Cardiac muscle cell (in vitro differentiated cells and primary cell): Measurements from ENCODE around the gene TNFRSF8. TPM values are rescaled to one million over a fixed set of nuclear protein-coding genes. Genes with fewer than 3 reads are reported as not detected.

ENCODE experiments used
- DNase-seq, 2 donors: peaks; one replicate each; pipeline versions ENCODE4 v3.0.0 to v3.0.0-alpha.2; 2010 to 2017; ENCODE audit warnings: low read depth in 1 of 2, low spot score in 1 of 2
- H3K27ac ChIP-seq: fragments of 200-600 bp; sonication (generic); 2 replicates; pipeline ENCODE4 v1.5.1; 2016
- H3K27me3 ChIP-seq: fragments of 200-600 bp; sonication (generic); 2 replicates; pipeline ENCODE4 v1.6.0; 2016; ENCODE audit warnings: control low read depth
- H3K36me3 ChIP-seq: fragments of 200-600 bp; sonication (generic); 2 replicates; pipeline ENCODE4 v1.5.1; 2016; ENCODE audit warnings: control low read depth
- H3K4me1 ChIP-seq: fragments of 200-600 bp; sonication (generic); 2 replicates; pipeline ENCODE4 v1.8.1; 2017; ENCODE audit warnings: low read depth, mild to moderate bottlenecking, mixed run types
- H3K4me3 ChIP-seq: fragments of 200-600 bp; sonication (generic); 2 replicates; pipeline ENCODE4 v1.5.1; 2016; ENCODE audit warnings: mild to moderate bottlenecking
- H3K9me3 ChIP-seq: fragments of 200-600 bp; sonication (generic); 2 replicates; pipeline ENCODE4 v1.5.1; 2017; ENCODE audit warnings: low read depth, mild to moderate bottlenecking, control low read depth
- CTCF ChIP-seq: IDR thresholded peaks from 2 replicates; pipeline ENCODE4 v1.5.1; 2012; ENCODE audit warnings: low read depth, mild to moderate bottlenecking, low read length
- polyA plus RNA-seq: library from polyadenylated mRNA; unstranded; fragments of >200 nt; fragmentation: Nextera tagmentation; extraction: Ambion mirVana; gene quantifications from 2 replicates; pipeline ENCODE4 v1.2.1, GENCODE V29; 2016
- total RNA-seq: library from RNA; depleted of rRNA; stranded (reverse); fragments of >200 nt; gene quantifications from 2 replicates; pipeline ENCODE4 v1.2.3, GENCODE V29; 2016

The TNFRSF8 gene
- total and polyA plus RNA-seq, 2 experiments from 2014 or later, result 0.06 TPM; not detected in 1

- Histone ChIP-seq H3K4me3 (no peak overlapping the region), H3K36me3 (no peaks in the 10 kb centered on the region), H3K9me3 (peaks cover 3% of the 10 kb centered on the region), H3K4me1 (no peaks in the 10 kb centered on the region), H3K27ac (no peak overlapping the region), H3K27me3 (no peaks in the 10 kb centered on the region)
- no peak for TF ChIP-seq CTCF
- no peak for DNase-seq
Observed at GRCh38 chr1:12081648-12082396, 18.7 kb downstream of the TNFRSF8 start.

DNA sequence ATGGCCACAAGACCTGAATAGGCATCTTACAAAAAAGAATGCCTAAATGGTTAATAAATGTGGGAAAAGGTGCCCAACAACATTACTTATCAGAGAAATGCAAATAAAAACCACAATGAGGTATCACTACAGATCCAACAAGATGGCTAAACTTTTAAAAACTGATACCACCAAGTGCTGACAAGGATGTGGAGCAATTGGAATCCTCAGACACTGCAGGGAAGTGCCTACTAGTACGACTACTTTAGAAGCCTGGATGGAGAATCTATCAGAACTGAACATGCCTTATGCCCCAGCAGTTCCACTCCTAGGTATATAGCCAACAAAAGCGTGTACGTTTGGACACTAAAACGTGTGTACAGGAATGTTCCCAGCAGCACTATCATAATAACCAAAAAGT, 19.9 kb downstream of the TNFRSF8 start:
- no peak for DNase-seq
- TF ChIP-seq CTCF, result no peak
- no peaks in the 10 kb centered on the region for H3K36me3 ChIP-seq
- H3K4me1 ChIP-seq, result no peaks in the 10 kb centered on the region
- peaks cover 3% of the 10 kb centered on the region for H3K9me3 ChIP-seq
- H3K4me3 ChIP-seq, result no peak overlapping the region
- no peak overlapping the region for H3K27ac ChIP-seq
- no peaks in the 10 kb centered on the region for H3K27me3 ChIP-seq

GRCh38 chr1:12083766-12084165, 20.7 kb downstream of the TNFRSF8 start:
- Histone ChIP-seq H3K27me3 (no peaks in the 10 kb centered on the region), H3K4me3 (no peak overlapping the region), H3K4me1 (no peaks in the 10 kb centered on the region), H3K9me3 (peaks cover 3% of the 10 kb centered on the region), H3K27ac (no peak overlapping the region), H3K36me3 (no peaks in the 10 kb centered on the region)
- TF ChIP-seq CTCF, result no peak
- DNase-seq, result peak in 1 of 2 donors; percentile 89

DNA sequence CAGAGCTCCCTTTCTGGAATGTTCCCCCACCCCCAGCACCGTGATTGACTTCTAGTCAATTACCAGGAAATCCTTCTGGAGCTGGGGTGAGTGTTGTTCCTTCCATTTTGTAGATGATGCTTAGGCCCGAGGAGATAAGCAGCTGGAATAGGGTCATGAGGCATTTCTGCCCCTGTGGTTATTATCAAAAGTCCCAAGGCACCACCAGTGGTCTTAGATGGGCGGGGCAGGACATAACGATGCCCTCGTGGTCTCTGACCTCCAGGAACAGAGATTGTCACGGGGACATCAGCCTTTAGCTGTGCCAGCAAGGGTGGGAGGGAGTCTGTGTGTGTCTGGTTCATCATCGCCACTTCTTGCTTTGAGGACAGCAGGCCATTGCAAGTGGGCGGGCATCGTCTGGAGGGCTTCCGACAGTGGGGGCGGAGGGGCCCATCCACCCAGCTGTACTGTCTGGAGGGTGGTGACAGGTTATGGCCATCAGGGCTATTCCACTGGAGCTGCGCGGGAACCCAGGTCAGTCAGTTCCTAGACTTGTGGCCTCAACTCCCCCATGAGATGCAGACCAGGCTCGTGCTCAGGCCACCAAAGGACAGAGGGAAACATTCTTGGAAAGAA, 22.6 kb downstream of the TNFRSF8 start:
- H3K36me3 ChIP-seq, result no peaks in the 10 kb centered on the region
- no peaks in the 10 kb centered on the region for H3K4me1 ChIP-seq
- H3K9me3 ChIP-seq, result peaks cover 3% of the 10 kb centered on the region
- no peak for DNase-seq
- no peak overlapping the region for H3K4me3 ChIP-seq
- no peak for TF ChIP-seq CTCF
- H3K27ac ChIP-seq, result no peak overlapping the region
- H3K27me3 ChIP-seq, result no peaks in the 10 kb centered on the region

- H3K27ac ChIP-seq, result no peak overlapping the region
- DNase-seq, result peak in 1 of 2 donors; percentile 32
- no peak for TF ChIP-seq CTCF
- H3K27me3 ChIP-seq, result no peaks in the 10 kb centered on the region
- peaks cover 3% of the 10 kb centered on the region for H3K9me3 ChIP-seq
- H3K4me3 ChIP-seq, result no peak overlapping the region
- no peaks in the 10 kb centered on the region for H3K4me1 ChIP-seq
- H3K36me3 ChIP-seq, result no peaks in the 10 kb centered on the region
Observed at GRCh38 chr1:12087797-12088314, 24.8 kb downstream of the TNFRSF8 start.
